GM18858 (cell line): ENCODE results near the gene PTPRD.

Experiments used
- ATAC-seq: cut with Tn5 transposase; IDR thresholded peaks from one replicate; pipeline ENCODE4 v1.9.1; 2021; ENCODE audit not compliant: unreplicated experiment

The PTPRD gene

GRCh38 chr9:8815931-8816330, 1796.9 kb downstream of the PTPRD start:
- no peak for ATAC-seq

- no peak for ATAC-seq
These were observed 1797.6 kb downstream of the PTPRD start for GRCh38 chr9:8815219-8815618.

GRCh38 chr9:8812888-8813287, 1799.9 kb downstream of the PTPRD start:
- ATAC-seq, result no peak

GRCh38 chr9:8809741-8810140, 1803.1 kb downstream of the PTPRD start:
- no peak for ATAC-seq

GRCh38 chr9:8806150-8806549, 1806.7 kb downstream of the PTPRD start:
- ATAC-seq, result no peak

GRCh38 chr9:8804613-8805012, 1808.2 kb downstream of the PTPRD start:
- ATAC-seq, result no peak

GRCh38 chr9:8802242-8802641, 1810.6 kb downstream of the PTPRD start:
- no peak for ATAC-seq

- ATAC-seq, result no peak
These were observed 1812.6 kb downstream of the PTPRD start for GRCh38 chr9:8800196-8800595.

GRCh38 chr9:8799615-8800014, 1813.2 kb downstream of the PTPRD start:
- ATAC-seq, result no peak

GRCh38 chr9:8799206-8799605, 1813.6 kb downstream of the PTPRD start:
- ATAC-seq, result no peak

GRCh38 chr9:8784838-8785237, 1828.0 kb downstream of the PTPRD start:
- no peak for ATAC-seq

GRCh38 chr9:8783941-8784340, 1828.9 kb downstream of the PTPRD start:
- ATAC-seq, result no peak

GRCh38 chr9:8782237-8782636, 1830.6 kb downstream of the PTPRD start:
- ATAC-seq, result no peak

GRCh38 chr9:8781458-8781857, 1831.3 kb downstream of the PTPRD start:
- no peak for ATAC-seq

- ATAC-seq, result no peak
These were observed 1832.4 kb downstream of the PTPRD start for GRCh38 chr9:8780386-8780785.

- ATAC-seq, result no peak
These were observed 1833.3 kb downstream of the PTPRD start for GRCh38 chr9:8779478-8779877.

GRCh38 chr9:8778356-8778755, 1834.4 kb downstream of the PTPRD start:
- ATAC-seq, result no peak

GRCh38 chr9:8772302-8772701, 1840.5 kb downstream of the PTPRD start:
- ATAC-seq, result no peak

GRCh38 chr9:8769153-8769552, 1843.6 kb downstream of the PTPRD start:
- no peak for ATAC-seq

GRCh38 chr9:8766096-8766495, 1846.7 kb downstream of the PTPRD start:
- no peak for ATAC-seq

- ATAC-seq, result no peak
These were observed 1848.8 kb downstream of the PTPRD start for GRCh38 chr9:8764051-8764450.

- no peak for ATAC-seq
These were observed 1850.2 kb downstream of the PTPRD start for GRCh38 chr9:8762479-8763085.

- no peak for ATAC-seq
These were observed 1852.6 kb downstream of the PTPRD start for GRCh38 chr9:8760000-8760767.
